ENCODE measurements around the gene SLC6A20.

Gene SLC6A20

DNA sequence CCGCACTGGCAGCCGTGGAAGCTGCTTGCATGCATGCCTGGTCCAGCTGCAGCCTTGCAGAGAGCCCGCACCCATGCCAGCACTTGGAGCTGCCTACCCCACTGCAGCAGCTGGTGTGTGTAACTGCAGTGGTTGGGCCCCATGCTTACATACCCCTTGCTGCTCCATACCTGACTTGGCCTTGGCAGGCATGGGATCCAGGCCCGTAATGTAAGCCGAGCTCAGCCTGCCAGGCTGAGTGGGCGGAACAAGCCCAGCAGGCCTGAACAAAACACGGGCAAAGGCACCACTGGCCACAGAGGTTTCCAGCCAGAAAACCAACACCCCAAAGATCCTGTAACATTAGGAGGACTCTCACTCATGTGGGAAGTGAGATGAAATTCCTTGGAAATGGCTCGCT, 48.3 kb downstream of the SLC6A20 start:
- DNase-seq: no peak
- TF ChIP-seq GATA1 (IDR thresholded peaks at IDR 0.05; ENCODE audit: low read depth, low read length) (no peak), POLR2A (IDR thresholded peaks at IDR 0.05; ENCODE audit: low read length) (no peak)

DNA sequence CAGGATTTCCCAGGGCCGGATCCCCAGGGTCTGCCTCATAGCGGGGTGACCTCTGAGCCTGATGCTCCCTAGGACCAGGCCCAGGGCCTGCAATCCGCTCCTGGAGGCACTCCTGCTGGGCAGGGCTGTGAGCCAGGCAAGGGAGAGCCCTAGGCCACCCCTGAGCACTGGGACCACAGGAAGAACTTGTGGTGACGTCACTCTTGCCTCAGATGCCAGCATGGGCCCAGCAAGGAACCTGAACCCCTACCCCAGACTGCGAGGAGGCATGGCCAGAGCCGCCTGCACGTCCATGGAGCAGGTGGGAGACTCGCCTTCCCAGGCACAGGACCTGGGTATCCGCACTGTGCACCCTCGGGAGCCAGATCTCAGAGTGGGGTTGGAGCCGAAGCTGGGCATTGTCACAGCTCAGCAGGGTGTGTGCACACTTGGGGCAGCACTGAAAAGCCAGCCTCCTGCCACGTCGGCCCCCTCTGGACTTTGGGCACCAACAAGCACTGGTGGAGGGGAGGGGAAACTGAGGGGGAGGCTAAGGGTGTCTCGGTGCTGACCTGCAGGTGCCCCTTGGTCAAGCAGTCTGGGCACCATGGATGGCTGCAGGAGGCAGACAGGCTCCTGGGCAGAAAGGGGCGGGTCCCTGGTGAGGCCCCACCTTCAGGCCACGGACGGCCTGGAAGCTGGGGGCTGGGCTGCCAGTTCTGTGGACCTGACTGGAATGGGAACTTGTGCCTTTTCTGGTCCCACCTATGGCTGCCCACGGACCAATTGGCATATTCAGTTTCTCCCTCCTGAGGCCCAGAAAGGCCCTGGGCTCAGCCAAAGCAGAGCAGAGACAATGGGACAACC, 49.3 kb downstream of the SLC6A20 start:
- no peak for TF ChIP-seq GATA1 (IDR thresholded peaks at IDR 0.05; ENCODE audit: low read depth, low read length)
- no peak for TF ChIP-seq POLR2A (IDR thresholded peaks at IDR 0.05; ENCODE audit: low read length)
- DNase-seq: no peak

DNA sequence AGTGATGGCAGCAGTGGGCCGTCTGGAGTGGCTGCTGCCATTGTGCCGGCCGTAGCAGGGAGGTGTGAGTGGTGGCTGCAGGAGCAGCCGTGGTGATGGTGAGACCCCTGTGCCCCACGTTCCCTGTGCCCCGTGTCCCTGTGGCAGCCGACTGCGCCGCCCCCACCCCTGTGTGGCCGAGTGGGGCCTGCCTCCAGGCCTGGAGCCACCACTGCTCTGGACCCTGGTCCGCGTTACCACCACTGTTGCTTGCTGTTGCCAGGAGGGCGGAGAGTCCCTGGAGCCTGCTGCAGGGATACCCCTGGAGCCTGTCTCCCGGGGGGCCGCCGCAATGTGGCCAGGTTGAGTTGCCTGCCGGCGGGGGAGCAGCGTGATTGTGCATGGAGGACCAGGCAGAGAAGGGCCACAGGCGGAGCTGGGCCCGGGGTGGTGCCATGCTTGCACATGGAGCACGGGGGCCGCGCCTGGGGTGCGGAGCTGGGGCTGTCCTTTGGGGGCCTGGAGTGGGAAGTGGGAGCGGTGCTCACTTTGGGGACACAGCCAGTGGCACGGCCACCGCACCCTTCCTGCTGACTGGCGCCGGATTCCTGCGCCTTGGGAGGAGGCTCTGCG, 50.1 kb downstream of the SLC6A20 start:
- no peak for DNase-seq

DNA sequence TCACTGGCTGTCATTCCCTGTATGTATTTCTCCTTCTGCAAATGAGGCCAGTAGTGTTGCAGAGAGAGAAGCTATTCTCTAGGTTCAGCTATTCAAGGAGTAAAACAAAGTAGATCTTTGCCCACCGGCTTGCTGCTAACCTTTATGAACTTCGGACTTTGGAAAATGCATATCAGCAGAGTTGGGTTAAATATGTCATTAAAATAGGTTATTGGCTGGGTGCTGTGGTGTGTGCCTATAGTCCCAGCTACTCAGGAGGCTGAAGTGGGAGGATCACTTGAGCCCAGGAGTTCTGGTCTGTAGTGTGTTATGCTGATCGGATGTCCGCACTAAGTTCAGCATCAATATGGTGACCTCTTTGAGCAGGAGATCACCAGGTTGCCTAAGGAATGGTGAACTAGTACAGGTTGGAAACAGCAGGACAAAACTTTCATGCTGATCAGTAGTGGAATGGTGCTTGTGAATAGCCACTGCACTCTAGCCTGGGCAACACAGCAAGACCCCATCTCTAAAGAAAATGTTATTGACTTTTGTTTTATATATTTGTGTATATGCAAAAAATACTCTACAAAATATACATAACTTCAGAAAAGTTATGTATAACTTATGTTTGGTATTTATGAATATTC, 53.8 kb downstream of the SLC6A20 start:
- DNase-seq: no peak
- TF ChIP-seq GATA1 (IDR thresholded peaks at IDR 0.05; ENCODE audit: low read depth, low read length) (no peak), POLR2A (IDR thresholded peaks at IDR 0.05; ENCODE audit: low read length) (no peak)

More for the DNA sequence above, 50.1 kb downstream of the SLC6A20 start:
- no peak for TF ChIP-seq GATA1 (IDR thresholded peaks at IDR 0.05; ENCODE audit: low read depth, low read length)

DNA sequence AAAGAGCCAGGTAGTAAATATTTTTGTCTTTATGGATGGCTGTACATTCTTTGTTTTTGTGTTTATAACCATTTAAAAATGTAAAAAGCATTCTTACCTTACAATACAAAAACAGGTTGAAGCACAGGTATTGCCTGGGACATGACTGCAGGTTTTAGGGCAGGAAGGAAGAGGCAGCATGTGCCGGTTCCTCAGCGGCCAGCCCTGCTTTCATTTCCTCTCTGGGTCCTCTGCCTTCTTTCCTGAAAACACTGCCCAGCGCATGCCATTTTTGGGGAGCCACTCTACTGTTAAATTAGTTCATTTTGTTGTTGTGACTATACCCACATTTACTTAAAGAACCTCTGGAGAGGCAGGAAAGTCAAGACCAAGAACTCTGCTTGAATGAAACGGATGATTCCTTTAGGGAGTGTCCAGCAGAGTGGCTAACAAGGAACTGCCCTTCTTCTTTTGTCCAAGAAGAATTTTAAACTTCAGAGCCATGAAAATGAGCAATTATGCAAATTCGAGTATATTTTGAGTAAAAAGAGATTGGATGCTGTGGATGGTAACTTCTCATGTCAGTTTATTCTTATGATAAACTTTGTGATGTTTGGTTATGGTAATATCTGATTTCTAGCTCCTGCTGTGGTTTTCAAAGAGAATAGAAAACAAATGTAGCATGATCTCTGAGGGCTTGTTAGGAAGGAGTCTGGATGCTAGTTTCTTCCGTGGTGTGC, 54.4 kb downstream of the SLC6A20 start:
- no peak for TF ChIP-seq GATA1 (IDR thresholded peaks at IDR 0.05; ENCODE audit: low read depth, low read length)
- TF ChIP-seq POLR2A (IDR thresholded peaks at IDR 0.05; ENCODE audit: low read length): no peak
- DNase-seq: no peak

DNA sequence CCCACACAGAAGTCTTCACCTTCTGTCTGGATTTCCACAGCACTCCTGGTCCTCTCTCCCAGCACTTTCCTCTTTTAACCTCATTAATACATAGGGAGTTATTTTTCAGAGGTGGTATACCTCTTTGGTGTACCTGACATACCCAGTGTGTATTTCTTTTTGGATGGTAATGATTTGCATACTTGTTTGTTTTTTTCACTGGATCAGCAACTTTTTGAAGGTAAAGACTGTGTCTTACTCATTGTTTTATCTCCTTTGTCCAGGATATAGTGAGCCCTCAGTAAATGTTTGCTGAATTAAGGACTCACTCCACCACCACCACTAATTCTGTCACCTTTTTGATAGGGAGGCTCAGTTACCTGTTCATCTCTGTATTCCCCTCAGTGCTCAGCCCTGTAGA, 55.1 kb downstream of the SLC6A20 start:
- TF ChIP-seq POLR2A (IDR thresholded peaks at IDR 0.05; ENCODE audit: low read length): no peak
- TF ChIP-seq GATA1 (IDR thresholded peaks at IDR 0.05; ENCODE audit: low read depth, low read length): no peak
- DNase-seq: no peak

DNA sequence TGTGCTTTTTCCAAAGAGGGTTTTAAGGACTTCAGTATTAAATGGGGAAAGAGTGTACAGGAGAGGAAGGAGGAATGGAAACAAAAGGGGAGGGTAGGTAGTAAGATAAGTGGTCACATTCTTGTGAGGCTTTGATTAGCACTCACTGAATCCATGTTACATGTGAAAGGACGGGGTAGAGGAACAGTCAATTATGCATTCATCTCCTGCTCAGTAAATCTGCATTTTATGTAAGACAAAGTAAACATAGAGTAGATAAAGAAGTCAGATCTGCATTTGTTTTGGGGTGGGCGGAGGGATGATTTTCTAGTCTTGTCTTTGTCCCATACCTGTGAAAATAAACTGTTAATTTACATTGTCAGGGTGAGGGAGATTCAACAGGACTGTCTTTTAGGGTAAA, 56.3 kb downstream of the SLC6A20 start:
- TF ChIP-seq GATA1 (IDR thresholded peaks at IDR 0.05; ENCODE audit: low read depth, low read length): no peak
- TF ChIP-seq POLR2A (IDR thresholded peaks at IDR 0.05; ENCODE audit: low read length): no peak
- no peak for DNase-seq

DNA sequence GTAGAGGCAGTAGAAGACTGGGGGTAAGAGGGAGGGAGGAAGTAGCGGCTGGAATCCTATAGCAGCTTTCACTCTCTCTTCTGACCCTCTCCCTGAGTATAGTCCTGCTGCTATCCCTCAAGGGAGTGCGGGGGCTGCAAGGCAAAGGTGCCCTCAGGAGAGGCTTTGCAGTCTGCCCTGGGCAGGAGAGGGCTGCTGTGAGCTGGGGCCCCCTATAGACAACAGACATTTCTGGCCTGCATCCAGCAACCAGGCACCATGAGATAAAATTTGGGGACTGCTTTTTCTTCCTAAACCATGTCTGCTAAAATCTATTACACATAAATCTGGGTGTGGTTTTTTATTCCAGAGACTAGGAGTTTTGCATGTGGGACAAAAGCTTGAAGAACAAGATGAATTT, 59.1 kb downstream of the SLC6A20 start:
- TF ChIP-seq GATA1 (IDR thresholded peaks at IDR 0.05; ENCODE audit: low read depth, low read length) (no peak), POLR2A (IDR thresholded peaks at IDR 0.05; ENCODE audit: low read length) (no peak)
- peak; percentile 39 to 46 for DNase-seq

DNA sequence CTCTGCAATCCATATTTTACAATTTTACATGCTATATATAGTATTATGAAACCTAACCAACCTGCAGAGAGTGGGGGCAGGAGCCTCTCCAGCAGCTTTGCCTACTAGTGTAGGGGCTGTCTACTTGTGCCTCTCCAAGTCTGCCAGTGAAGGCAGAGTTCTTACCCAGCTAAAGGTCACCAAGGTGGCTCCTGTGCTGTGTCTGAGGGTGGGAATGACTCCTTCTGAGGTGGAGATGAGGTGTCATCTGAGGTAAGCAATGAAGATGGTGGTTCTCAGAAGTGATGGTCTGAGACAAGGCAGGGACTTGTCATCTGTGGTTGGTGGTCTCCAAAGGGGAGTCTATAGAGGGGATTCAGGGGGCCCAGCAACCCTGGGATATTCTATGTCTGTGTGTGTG, 59.6 kb downstream of the SLC6A20 start:
- TF ChIP-seq POLR2A (IDR thresholded peaks at IDR 0.05; ENCODE audit: low read length) (no peak), GATA1 (IDR thresholded peaks at IDR 0.05; ENCODE audit: low read depth, low read length) (no peak)
- DNase-seq: no peak

DNA sequence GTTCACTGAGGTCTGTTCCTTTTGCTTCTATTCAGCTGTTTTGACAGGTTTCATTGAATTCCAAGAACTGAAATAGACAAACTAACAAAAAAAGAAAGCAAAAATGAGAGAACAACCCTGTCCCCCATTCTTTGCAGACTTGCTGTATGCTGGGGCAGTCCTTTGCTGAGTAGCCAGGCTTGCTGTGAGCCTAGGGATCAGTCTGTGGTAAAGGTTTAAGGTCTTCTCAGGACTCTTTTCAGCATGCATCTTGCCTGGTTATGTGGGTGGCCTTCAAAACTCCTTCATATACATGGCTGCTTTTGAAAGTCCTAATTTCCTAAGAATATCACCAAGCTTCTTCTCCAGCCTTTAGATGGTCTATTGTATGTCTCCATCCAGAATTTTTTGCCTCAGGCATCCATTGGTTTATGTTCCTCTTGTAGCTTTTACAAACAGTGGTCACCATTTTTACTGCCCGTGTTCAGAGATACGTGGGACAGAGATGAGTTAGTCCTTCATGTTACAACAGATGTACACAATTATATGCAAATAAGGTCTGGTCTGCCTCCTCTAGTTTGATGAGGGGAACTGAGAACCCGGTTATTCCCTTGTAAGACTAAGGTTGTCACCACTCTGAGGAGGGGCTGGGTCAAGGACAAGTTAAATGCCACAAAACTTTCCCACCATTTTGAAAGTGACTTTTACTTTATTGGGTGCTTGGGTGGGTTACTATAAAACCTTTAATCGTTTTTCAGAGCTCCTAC, 65.8 kb downstream of the SLC6A20 start:
- TF ChIP-seq GATA1 (IDR thresholded peaks at IDR 0.05; ENCODE audit: low read depth, low read length) (no peak), POLR2A (IDR thresholded peaks at IDR 0.05; ENCODE audit: low read length) (no peak)
- no peak for DNase-seq

DNA sequence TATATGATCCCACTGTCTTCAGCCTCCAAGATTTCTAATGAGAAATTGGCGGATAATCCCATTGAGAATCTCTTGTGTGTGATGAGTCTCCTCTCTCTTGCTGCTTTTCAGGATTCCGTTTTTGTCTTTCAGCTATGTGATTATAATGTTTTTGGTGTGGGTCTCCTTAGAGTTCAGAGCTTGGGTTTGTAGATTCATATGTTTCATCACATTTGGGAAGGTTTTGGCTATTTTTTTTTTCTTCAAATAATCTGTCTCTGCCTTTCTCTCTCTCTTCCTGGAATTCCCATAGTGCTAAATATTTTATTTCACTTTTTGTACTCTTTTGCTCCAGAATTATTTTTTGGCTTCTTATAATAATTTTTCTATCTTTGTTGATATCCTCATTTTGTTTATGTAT, 66.7 kb downstream of the SLC6A20 start:
- DNase-seq: no peak
- TF ChIP-seq POLR2A (IDR thresholded peaks at IDR 0.05; ENCODE audit: low read length) (no peak), GATA1 (IDR thresholded peaks at IDR 0.05; ENCODE audit: low read depth, low read length) (no peak)

DNA sequence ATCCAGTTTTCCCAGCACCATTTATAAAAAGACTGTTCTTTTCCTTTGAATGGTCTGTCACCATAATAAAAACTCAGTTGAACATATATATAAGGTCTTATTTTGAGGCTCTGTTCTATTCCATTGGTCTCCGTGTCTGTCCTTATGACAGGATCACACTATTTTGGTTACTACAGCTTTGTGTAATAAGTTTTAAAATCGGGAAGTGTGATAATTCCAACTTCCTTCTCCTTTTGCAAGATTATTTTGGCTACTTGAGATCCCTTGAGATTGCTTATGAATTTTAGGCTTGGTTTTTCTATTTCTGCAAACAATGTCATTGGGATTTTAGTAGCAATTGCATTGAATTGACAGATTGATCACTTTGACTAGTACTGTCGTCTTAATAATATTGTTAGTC, 71.4 kb downstream of the SLC6A20 start:
- no peak for DNase-seq
- TF ChIP-seq POLR2A (IDR thresholded peaks at IDR 0.05; ENCODE audit: low read length) (no peak), GATA1 (IDR thresholded peaks at IDR 0.05; ENCODE audit: low read depth, low read length) (no peak)

DNA sequence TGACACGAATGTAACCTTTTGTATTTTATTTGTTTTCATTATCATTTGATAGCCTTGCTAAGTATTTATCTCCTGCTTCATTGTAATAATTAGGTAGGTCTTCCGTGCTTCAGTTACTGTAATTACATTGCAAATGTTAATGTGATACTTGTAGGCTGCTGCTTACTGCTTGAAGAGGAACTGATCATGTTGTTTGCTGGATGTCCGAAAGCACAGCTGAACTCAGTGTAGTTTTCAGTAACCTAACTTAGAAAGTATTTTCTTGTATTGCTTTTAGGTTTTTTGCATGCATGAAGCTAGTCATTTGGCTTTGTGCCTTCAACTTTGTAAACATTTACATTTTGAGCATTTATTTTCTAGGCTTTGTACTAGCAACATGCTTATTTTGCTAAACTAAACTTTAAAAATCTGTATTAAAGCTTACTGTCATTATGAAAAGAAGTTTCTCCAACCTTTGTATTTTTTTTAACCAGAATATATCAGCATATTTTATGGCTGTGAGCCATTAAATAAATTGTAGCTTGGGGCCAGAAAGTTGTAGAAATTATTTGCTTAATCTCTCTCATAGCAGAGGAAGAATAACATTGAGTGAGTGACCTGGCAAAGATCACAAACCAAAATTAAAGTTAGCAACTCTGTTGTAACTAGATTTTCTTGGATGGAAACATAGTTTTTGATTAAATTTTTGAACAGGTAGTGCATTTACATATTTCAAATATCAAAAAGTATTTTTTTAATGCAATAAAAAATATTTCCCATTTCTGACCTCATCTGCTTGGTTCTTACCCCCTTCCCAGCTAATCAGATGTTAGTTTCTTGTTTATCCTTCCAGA, 76.5 kb downstream of the SLC6A20 start:
- no peak for TF ChIP-seq POLR2A (IDR thresholded peaks at IDR 0.05; ENCODE audit: low read length)
- no peak for TF ChIP-seq GATA1 (IDR thresholded peaks at IDR 0.05; ENCODE audit: low read depth, low read length)
- no peak for DNase-seq
